ENCODE data around the gene NOC4L.

Gene NOC4L

DNA sequence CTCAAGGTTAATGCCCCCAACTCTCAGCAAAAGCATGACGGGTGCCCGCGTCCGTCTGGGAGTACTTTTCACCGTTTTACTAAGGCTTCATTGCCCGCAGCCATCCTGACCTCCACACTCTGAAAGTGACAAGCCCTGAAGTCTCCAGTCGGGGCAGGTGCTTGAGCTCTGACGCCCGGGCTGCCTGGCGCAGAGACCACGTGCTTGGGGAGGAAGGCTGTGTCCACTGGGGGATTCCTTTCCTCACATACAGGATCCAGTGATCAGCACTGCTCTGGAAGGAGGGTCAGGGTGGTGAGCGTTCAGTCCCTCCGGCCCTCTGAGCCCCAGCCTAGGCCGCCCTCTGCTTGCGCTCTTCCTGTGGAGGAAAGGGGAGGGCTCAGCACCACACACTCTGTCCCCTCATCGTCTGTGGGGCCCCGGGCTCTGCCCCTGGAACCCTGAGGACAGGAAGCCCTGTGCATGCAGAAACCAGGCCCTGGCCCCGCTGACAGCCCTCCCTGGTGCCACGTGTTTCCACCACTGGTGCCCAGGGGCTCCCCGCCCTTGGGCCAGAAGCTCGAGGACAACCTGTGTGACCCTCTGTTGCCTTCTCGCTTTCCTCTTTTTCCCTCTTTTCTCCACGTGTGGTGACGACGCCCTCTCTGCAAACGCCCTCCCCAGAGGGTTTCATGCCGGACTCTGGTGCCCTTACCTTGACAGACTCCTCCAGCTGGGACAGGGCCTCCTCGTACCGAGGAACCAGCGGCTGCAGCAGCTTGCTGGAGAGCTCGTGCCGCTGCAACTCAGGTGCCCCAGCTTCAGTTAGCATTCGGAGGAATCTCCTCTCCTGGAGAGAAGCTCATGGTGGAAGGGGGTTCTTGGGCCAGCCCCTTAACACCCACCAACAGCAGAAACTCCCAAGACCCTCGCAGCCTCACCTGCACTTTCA is 5.1 kb upstream of the NOC4L start:
- H3K4ac ChIP-seq (ENCODE audit: low read depth, low read length): no peak overlapping the region
- no peak overlapping the region for H2AFZ ChIP-seq (ENCODE audit: insufficient read depth, low read length, poor library complexity)
- no peak overlapping the region for H2AK5ac ChIP-seq (ENCODE audit: low read length)
- peaks cover 39 to 42% of the 10 kb centered on the region in 2 experiments for H3K36me3 ChIP-seq (ENCODE audit: control insufficient read depth in 1 of 2, insufficient read depth in 2 of 2, low read length in 2 of 2)
- no peak overlapping the region for H3K23ac ChIP-seq (ENCODE audit: low read length)
- no peak overlapping the region for H4K12ac ChIP-seq (ENCODE audit: low read depth, low read length)
- H3K9me3 ChIP-seq (ENCODE audit: insufficient read depth, low read depth, low read length): peaks cover 2% of the 10 kb centered on the region
- H3K4me1 ChIP-seq (ENCODE audit: control insufficient read depth in 1 of 2, insufficient read depth in 2 of 2, low read length in 2 of 2): peaks cover 6 to 8% of the 10 kb centered on the region in 2 experiments
- no peak overlapping the region for H3K27ac ChIP-seq (ENCODE audit: low read depth, low read length)
- no peak overlapping the region for H2BK12ac ChIP-seq (ENCODE audit: low read length)
- H3K4me3 ChIP-seq (ENCODE audit: low read depth, low read length): no peak overlapping the region
- no peaks in the 10 kb centered on the region for H3K27me3 ChIP-seq (ENCODE audit: insufficient read depth, low read length)
- H4K91ac ChIP-seq (ENCODE audit: low read depth, low read length): no peak overlapping the region
- no peak overlapping the region for H4K8ac ChIP-seq (ENCODE audit: low read depth, low read length)
- no peak overlapping the region for H2BK120ac ChIP-seq (ENCODE audit: insufficient read depth, low read length, poor library complexity)
- H3K79me2 ChIP-seq (ENCODE audit: control insufficient read depth, insufficient read depth, low read length, poor library complexity): no peaks in the 10 kb centered on the region
- H3K79me1 ChIP-seq (ENCODE audit: low read length): no peaks in the 10 kb centered on the region
- no peak overlapping the region for H3K18ac ChIP-seq (ENCODE audit: low read length)
- H3K9ac ChIP-seq (ENCODE audit: low read length): no peak overlapping the region
- no CpG with 5 or more reads among the region's 34 CpGs for WGBS (ENCODE audit: extremely low coverage, insufficient coverage, insufficient read length)
- H3K14ac ChIP-seq (ENCODE audit: low read length): no peak overlapping the region
- no peak overlapping the region for H3K4me2 ChIP-seq (ENCODE audit: low read length)
- no peak for DNase-seq
- H2BK5ac ChIP-seq (ENCODE audit: low read depth, low read length, poor library complexity): no peak overlapping the region

DNA sequence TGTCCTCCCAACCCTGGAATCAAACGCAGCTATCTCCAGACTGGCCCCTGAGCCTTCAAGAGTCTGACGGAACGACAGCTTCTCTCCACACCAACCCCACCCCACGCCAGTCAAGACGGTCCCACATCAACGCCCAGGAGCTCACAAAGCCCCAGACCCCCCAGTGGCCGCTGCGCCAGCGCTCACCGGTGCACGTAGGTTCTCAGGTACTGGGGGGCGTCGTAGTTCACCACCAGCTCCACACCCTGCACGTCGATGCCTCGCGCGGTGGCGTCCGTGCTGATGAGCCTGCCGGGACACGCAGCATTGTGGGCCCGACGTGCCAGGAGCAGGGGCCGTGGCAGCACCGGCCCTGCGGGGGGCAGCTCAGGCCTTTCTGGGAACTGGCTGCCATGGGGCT is 4.3 kb upstream of the NOC4L start:
- peaks cover 2% of the 10 kb centered on the region for H3K9me3 ChIP-seq (ENCODE audit: insufficient read depth, low read depth, low read length)
- H3K27ac ChIP-seq (ENCODE audit: low read depth, low read length): no peak overlapping the region
- no peak overlapping the region for H4K12ac ChIP-seq (ENCODE audit: low read depth, low read length)
- no peak overlapping the region for H3K4me3 ChIP-seq (ENCODE audit: low read depth, low read length)
- DNase-seq: no peak
- H2BK5ac ChIP-seq (ENCODE audit: low read depth, low read length, poor library complexity): no peak overlapping the region
- peaks cover 39 to 42% of the 10 kb centered on the region in 2 experiments for H3K36me3 ChIP-seq (ENCODE audit: control insufficient read depth in 1 of 2, insufficient read depth in 2 of 2, low read length in 2 of 2)
- H4K91ac ChIP-seq (ENCODE audit: low read depth, low read length): no peak overlapping the region
- H3K18ac ChIP-seq (ENCODE audit: low read length): no peak overlapping the region
- no peak overlapping the region for H3K4ac ChIP-seq (ENCODE audit: low read depth, low read length)
- peaks cover 2% of the 10 kb centered on the region for H3K79me1 ChIP-seq (ENCODE audit: low read length)
- no peak overlapping the region for H2AK5ac ChIP-seq (ENCODE audit: low read length)
- WGBS (ENCODE audit: extremely low coverage, insufficient coverage, insufficient read length): no CpG with 5 or more reads among the region's 27 CpGs
- no peak overlapping the region for H2BK120ac ChIP-seq (ENCODE audit: insufficient read depth, low read length, poor library complexity)
- H3K27me3 ChIP-seq (ENCODE audit: insufficient read depth, low read length): no peaks in the 10 kb centered on the region
- H2BK12ac ChIP-seq (ENCODE audit: low read length): no peak overlapping the region
- H3K4me1 ChIP-seq (ENCODE audit: control insufficient read depth in 1 of 2, insufficient read depth in 2 of 2, low read length in 2 of 2): peaks cover 8 to 11% of the 10 kb centered on the region in 2 experiments
- no peak overlapping the region for H3K14ac ChIP-seq (ENCODE audit: low read length)
- H4K8ac ChIP-seq (ENCODE audit: low read depth, low read length): no peak overlapping the region
- H3K4me2 ChIP-seq (ENCODE audit: low read length): no peak overlapping the region
- H3K79me2 ChIP-seq (ENCODE audit: control insufficient read depth, insufficient read depth, low read length, poor library complexity): peaks cover 6% of the 10 kb centered on the region
- no peak overlapping the region for H3K9ac ChIP-seq (ENCODE audit: low read length)
- no peak overlapping the region for H2AFZ ChIP-seq (ENCODE audit: insufficient read depth, low read length, poor library complexity)
- H3K23ac ChIP-seq (ENCODE audit: low read length): no peak overlapping the region

DNA sequence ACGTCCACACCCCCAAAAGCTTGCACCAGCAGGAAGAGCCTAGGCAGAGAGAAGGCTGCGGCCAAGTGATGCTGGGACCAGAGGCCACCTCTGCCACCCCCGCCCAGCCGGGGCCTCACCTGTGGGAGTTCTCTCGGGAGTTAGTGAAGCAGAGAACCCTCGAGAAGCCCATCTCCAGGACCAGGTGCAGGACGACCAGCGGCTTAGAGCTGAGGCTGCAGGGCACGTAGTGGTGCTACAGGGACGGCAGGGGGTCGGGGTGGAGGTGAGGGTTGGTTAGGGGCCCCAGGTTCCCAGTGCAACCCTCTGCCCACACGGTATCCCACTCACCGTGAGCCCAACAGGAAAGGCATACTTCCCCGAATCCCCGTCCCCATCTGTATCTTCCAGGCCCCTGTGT is 3.8 kb upstream of the NOC4L start:
- H3K27me3 ChIP-seq (ENCODE audit: insufficient read depth, low read length): no peaks in the 10 kb centered on the region
- no peak overlapping the region for H3K4ac ChIP-seq (ENCODE audit: low read depth, low read length)
- peaks cover 40 to 42% of the 10 kb centered on the region in 2 experiments for H3K36me3 ChIP-seq (ENCODE audit: control insufficient read depth in 1 of 2, insufficient read depth in 2 of 2, low read length in 2 of 2)
- no peak overlapping the region for H3K4me3 ChIP-seq (ENCODE audit: low read depth, low read length)
- WGBS (ENCODE audit: extremely low coverage, insufficient coverage, insufficient read length): no CpG with 5 or more reads among the region's 15 CpGs
- peaks cover 2% of the 10 kb centered on the region for H3K9me3 ChIP-seq (ENCODE audit: insufficient read depth, low read depth, low read length)
- no peak overlapping the region for H2BK5ac ChIP-seq (ENCODE audit: low read depth, low read length, poor library complexity)
- no peak overlapping the region for H3K27ac ChIP-seq (ENCODE audit: low read depth, low read length)
- H3K23ac ChIP-seq (ENCODE audit: low read length): no peak overlapping the region
- no peak overlapping the region for H2BK120ac ChIP-seq (ENCODE audit: insufficient read depth, low read length, poor library complexity)
- peaks cover 6% of the 10 kb centered on the region for H3K79me2 ChIP-seq (ENCODE audit: control insufficient read depth, insufficient read depth, low read length, poor library complexity)
- no peak overlapping the region for H4K12ac ChIP-seq (ENCODE audit: low read depth, low read length)
- H3K4me2 ChIP-seq (ENCODE audit: low read length): no peak overlapping the region
- no peak overlapping the region for H2AFZ ChIP-seq (ENCODE audit: insufficient read depth, low read length, poor library complexity)
- no peak overlapping the region for H2AK5ac ChIP-seq (ENCODE audit: low read length)
- H3K18ac ChIP-seq (ENCODE audit: low read length): no peak overlapping the region
- no peak overlapping the region for H3K9ac ChIP-seq (ENCODE audit: low read length)
- H4K8ac ChIP-seq (ENCODE audit: low read depth, low read length): no peak overlapping the region
- H4K91ac ChIP-seq (ENCODE audit: low read depth, low read length): no peak overlapping the region
- H2BK12ac ChIP-seq (ENCODE audit: low read length): no peak overlapping the region
- peaks cover 10 to 16% of the 10 kb centered on the region in 2 experiments for H3K4me1 ChIP-seq (ENCODE audit: control insufficient read depth in 1 of 2, insufficient read depth in 2 of 2, low read length in 2 of 2)
- H3K14ac ChIP-seq (ENCODE audit: low read length): no peak overlapping the region
- peaks cover 2% of the 10 kb centered on the region for H3K79me1 ChIP-seq (ENCODE audit: low read length)
- DNase-seq: no peak

DNA sequence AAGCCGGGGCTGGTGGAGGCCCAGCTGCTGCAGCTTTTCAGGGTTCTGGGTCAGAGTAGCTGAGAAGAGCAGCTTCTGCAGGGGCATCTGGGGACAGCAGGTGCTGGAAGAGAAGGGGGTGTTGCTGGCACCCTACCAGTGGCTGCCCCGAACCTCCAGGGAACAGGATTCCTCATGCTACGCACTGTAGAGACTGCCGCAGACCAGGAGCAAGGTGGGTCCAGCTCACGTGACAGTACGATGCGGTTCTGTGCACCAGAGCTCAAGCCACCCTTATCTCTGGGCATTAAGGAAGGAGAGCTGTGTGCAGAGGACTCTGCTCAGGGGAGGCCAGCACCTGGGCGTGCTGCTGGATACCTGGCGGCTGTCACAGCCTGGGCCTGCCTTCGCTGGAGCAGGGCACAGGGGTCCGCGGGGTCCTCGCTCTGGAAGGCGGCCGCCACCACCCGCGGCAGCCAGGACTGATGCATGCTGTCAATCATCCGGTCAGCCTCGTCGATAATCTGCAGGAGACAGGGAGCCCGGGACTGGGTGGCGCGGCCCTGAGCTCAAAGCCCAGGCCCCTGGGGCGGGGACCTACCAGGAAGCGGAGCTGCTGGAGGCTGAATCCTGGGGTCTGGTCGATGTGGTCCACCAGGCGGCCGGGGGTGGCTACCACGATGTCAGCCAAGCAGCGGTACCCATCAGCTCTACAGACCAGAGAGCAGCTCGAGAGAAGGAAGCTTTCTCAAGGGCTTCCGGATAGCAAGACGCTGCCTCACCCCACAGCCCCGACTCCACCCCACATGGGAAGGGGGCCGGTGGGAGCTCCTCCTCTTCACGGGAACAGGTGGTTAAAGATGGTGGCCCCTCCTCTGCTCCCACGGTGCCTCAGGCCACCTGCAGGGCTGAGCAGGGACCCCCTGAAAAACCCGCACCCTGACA is 3.1 kb upstream of the NOC4L start:
- Histone ChIP-seq H3K36me3 (ENCODE audit: control insufficient read depth in 1 of 2, insufficient read depth in 2 of 2, low read length in 2 of 2) (peaks cover 43 to 45% of the 10 kb centered on the region in 2 experiments), H3K18ac (ENCODE audit: low read length) (no peak overlapping the region), H4K12ac (ENCODE audit: low read depth, low read length) (no peak overlapping the region), H3K4me1 (ENCODE audit: control insufficient read depth in 1 of 2, insufficient read depth in 2 of 2, low read length in 2 of 2) (peaks cover 10 to 16% of the 10 kb centered on the region in 2 experiments), H2AFZ (ENCODE audit: insufficient read depth, low read length, poor library complexity) (no peak overlapping the region), H4K8ac (ENCODE audit: low read depth, low read length) (no peak overlapping the region), H3K14ac (ENCODE audit: low read length) (no peak overlapping the region), H2BK5ac (ENCODE audit: low read depth, low read length, poor library complexity) (no peak overlapping the region), H3K4ac (ENCODE audit: low read depth, low read length) (no peak overlapping the region), H3K4me2 (ENCODE audit: low read length) (no peak overlapping the region), H3K79me2 (ENCODE audit: control insufficient read depth, insufficient read depth, low read length, poor library complexity) (peaks cover 6% of the 10 kb centered on the region), H3K4me3 (ENCODE audit: low read depth, low read length) (no peak overlapping the region), H3K27ac (ENCODE audit: low read depth, low read length) (no peak overlapping the region), H2AK5ac (ENCODE audit: low read length) (no peak overlapping the region), H3K23ac (ENCODE audit: low read length) (no peak overlapping the region), H2BK12ac (ENCODE audit: low read length) (no peak overlapping the region), H4K91ac (ENCODE audit: low read depth, low read length) (no peak overlapping the region), H3K27me3 (ENCODE audit: insufficient read depth, low read length) (no peaks in the 10 kb centered on the region), H3K9ac (ENCODE audit: low read length) (no peak overlapping the region), H3K79me1 (ENCODE audit: low read length) (peaks cover 2% of the 10 kb centered on the region), H2BK120ac (ENCODE audit: insufficient read depth, low read length, poor library complexity) (no peak overlapping the region), H3K9me3 (ENCODE audit: insufficient read depth, low read depth, low read length) (peaks cover 2% of the 10 kb centered on the region)
- WGBS (ENCODE audit: extremely low coverage, insufficient coverage, insufficient read length): no CpG with 5 or more reads among the region's 38 CpGs
- DNase-seq: no peak

Measured in trophoblast cell (in vitro differentiated cells and primary cell).